Uterus (tissue), 4 donors: Measurements from ENCODE around the gene SETD6. TPM values are rescaled to one million over a fixed set of nuclear protein-coding genes. Genes with fewer than 3 reads are reported as not detected.

Experiments used
- DNase-seq, 2 donors: peaks; one replicate each; pipeline ENCODE4 v3.0.0-alpha.2; 2019 to 2020
- H3K27ac ChIP-seq, 2 donors: fragments of 200-600 bp; sonication (generic); 1 replicate in 1 of 2; 2 replicates in 1 of 2; pipeline ENCODE4 v1.5.1; 2016 to 2018
- H3K27me3 ChIP-seq, 2 donors: fragments of 200-600 bp; sonication (generic); one replicate each; pipeline ENCODE4 v1.5.1; 2018 to 2019; ENCODE audit warnings: control low read depth in 1 of 2
- H3K36me3 ChIP-seq, 2 donors: fragments of 200-600 bp; sonication (generic); one replicate each; pipeline ENCODE4 v1.5.1; 2019; ENCODE audit warnings: control low read depth in 1 of 2
- H3K4me1 ChIP-seq, 2 donors: fragments of 200-600 bp; sonication (generic); one replicate each; pipeline ENCODE4 v1.5.1; 2018 to 2019; ENCODE audit warnings: control low read depth in 1 of 2
- H3K4me3 ChIP-seq, 2 donors: fragments of 200-600 bp; sonication (generic); 1 replicate in 1 of 2; 2 replicates in 1 of 2; pipeline ENCODE4 v1.5.1; 2018 to 2019; ENCODE audit warnings: mild to moderate bottlenecking in 1 of 2
- H3K9me3 ChIP-seq, 2 donors: fragments of 200-600 bp; sonication (generic); one replicate each; pipeline ENCODE4 v1.5.1; 2019; ENCODE audit warnings: control low read depth in 1 of 2
- CTCF ChIP-seq, 4 experiments: fragments of 200-600 bp in 2 of 4; fragments of 450-650 bp in 2 of 4; sonication (generic) in 2 of 4; IDR thresholded peaks; one replicate each; pipeline ENCODE4 v1.5.1; 2016 to 2019; ENCODE audit warnings: antibody characterized with exemption in 4 of 4, mild to moderate bottlenecking in 2 of 4, moderate library complexity in 1 of 4
- POLR2A ChIP-seq, 2 donors: fragments of 450-650 bp; IDR thresholded peaks; one replicate each; pipeline ENCODE4 v1.6.1; 2016; ENCODE audit warnings: antibody characterized with exemption in 2 of 2, mild to moderate bottlenecking in 1 of 2, moderate library complexity in 1 of 2
- intact Hi-C: fragments of 100-400 bp; cut with DNase I; formaldehyde crosslinking; loops from one replicate; pipeline ENCODE4 v1.15.1; 2023; ENCODE audit warnings: low total_unique reads
- total RNA-seq, 4 donors: library from RNA; depleted of rRNA in 3 of 4; stranded (reverse); fragments of >200 nt in 3 of 4; gene quantifications; one replicate each; pipeline versions ENCODE4 v1.1.0 to v1.2.4, GENCODE V29; 2014 to 2023
- donor health status: DM: yes; HTN: yes; CAD: no.

SETD6 gene
- total RNA-seq, 4 donors from 2014 or later, result 22.4 to 157 (median 43.0) TPM

- Histone ChIP-seq H3K9me3 (no peaks in the 10 kb centered on the region), H3K27me3 (no peaks in the 10 kb centered on the region), H3K4me1 (peaks cover 0 to 12% of the 10 kb centered on the region in 2 donors), H3K27ac (no peak overlapping the region), H3K36me3 (no peaks in the 10 kb centered on the region), H3K4me3 (no peak overlapping the region)
- TF ChIP-seq POLR2A (IDR thresholded peaks at IDR 0.05) (no peak), CTCF (IDR thresholded peaks at IDR 0.05) (no peak)
- intact Hi-C loops, result no loop called here
- no peak for DNase-seq
Measured at GRCh38 chr16:58503863-58504688, 11.2 kb upstream of the SETD6 start.

DNA sequence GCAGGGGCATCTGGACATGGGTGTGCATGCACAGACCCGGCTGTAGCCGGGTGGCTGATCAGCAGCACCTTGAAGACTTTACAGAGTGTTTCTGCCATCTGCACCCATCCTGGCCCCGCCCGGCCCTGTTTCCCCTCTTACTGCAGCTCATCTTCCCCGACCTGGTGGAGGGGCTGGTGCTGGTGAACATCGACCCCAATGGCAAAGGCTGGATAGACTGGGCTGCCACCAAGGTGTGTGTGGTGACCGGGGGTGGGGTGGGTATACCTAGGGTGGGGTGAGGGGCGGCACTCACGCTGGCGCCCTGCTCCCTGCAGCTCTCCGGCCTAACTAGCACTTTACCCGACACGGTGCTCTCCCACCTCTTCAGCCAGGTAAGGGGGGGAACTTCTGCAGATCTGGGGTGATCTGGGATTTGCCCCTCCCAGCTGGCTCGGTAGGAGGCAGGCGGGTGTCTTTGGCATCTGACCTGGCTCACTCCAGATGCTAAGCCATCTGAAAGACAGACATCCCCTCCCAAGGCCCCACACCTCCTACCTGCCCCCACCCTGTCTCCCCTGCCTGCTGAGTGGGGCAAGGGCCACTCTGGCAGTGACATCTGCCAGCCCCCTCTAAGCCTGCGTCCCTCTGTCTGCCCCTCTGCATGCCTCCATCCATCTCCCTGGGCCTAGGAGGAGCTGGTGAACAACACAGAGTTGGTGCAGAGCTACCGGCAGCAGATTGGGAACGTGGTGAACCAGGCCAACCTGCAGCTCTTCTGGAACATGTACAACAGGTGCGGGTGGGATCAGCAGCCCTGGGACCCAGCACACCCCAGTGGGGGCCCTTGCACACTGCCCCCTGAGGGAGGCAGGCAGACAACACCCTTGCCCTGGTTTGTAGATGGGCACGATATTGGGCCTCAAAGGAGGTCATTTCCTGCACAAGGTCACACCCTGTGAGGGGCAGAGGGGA lies 8.8 kb upstream of the SETD6 start:
- intact Hi-C loops, result no loop called here
- DNase-seq, result no peak
- no peaks in the 10 kb centered on the region for H3K9me3 ChIP-seq

GRCh38 chr16:58507195-58507962 lies 7.9 kb upstream of the SETD6 start:
- DNase-seq, result no peak
- no peak overlapping the region for H3K27ac ChIP-seq
- TF ChIP-seq POLR2A (IDR thresholded peaks at IDR 0.05) (no peak), CTCF (IDR thresholded peaks at IDR 0.05) (no peak)
- no peak overlapping the region for H3K4me3 ChIP-seq
- H3K4me1 ChIP-seq, result no peaks in the 10 kb centered on the region
- H3K36me3 ChIP-seq, result no peaks in the 10 kb centered on the region
- intact Hi-C loops, result no loop called here
- no peaks in the 10 kb centered on the region for H3K27me3 ChIP-seq
- H3K9me3 ChIP-seq, result no peaks in the 10 kb centered on the region

More for the DNA sequence above, 8.8 kb upstream of the SETD6 start:
- Histone ChIP-seq H3K4me3 (no peak overlapping the region), H3K4me1 (no peaks in the 10 kb centered on the region), H3K36me3 (no peaks in the 10 kb centered on the region), H3K27ac (no peak overlapping the region), H3K27me3 (no peaks in the 10 kb centered on the region)
- TF ChIP-seq POLR2A (IDR thresholded peaks at IDR 0.05) (no peak), CTCF (IDR thresholded peaks at IDR 0.05) (no peak)

DNA sequence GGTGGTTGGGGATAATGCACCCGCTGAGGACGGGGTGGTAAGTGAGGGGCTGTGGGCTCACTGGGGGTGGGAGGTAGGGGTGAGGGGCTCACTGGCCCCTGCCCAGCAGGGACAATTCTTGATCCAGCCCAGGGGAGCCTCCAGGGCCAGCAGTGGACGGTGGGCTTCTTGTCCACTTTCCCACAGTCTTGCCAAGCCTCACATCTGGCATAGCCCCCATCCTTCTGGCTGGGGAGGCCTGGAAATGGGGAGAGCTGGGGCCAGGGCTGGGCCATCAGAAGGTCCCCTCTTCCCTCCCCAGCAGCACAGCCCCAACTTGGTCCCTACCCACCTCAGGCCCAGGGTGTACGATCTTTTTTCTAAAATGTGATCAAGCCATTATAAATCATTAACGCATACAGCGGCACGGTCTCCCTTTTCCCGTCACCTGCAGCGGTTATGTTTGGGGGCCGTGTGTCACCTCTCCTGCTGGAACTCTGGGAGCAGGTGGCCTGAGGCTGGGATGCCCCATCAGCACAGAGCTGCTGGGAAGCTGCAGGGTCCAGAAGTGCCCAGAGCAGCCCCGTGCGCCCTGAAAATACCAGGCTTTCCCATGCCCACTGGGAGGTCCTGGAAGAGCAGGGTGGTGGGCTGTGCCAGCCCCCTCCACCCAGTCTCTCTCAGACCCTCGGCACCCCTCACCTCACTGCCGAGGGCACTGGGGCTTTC lies 7.2 kb upstream of the SETD6 start:
- Histone ChIP-seq H3K9me3 (no peaks in the 10 kb centered on the region), H3K4me3 (no peak overlapping the region), H3K4me1 (no peaks in the 10 kb centered on the region), H3K27me3 (no peaks in the 10 kb centered on the region), H3K36me3 (no peaks in the 10 kb centered on the region), H3K27ac (no peak overlapping the region)
- DNase-seq, result no peak
- TF ChIP-seq CTCF (IDR thresholded peaks at IDR 0.05) (no peak), POLR2A (IDR thresholded peaks at IDR 0.05) (no peak)
- intact Hi-C loops, result no loop called here
